Sigmoid colon (tissue), 7 donors: Measurements from ENCODE around the gene DGCR2. TPM values are rescaled to one million over a fixed set of nuclear protein-coding genes. Genes with fewer than 3 reads are reported as not detected.
"Not testable (repeated sequence)": the region's sequence is repeated elsewhere in the genome, so short reads cannot be mapped to it uniquely, and the experiment has no call there.

ENCODE experiments used
- DNase-seq: peaks from one replicate; pipeline ENCODE4 v3.0.0-alpha.2; 2019
- H3K27ac ChIP-seq, 4 donors: fragments of 200-600 bp; sonication (generic); one replicate each; pipeline ENCODE4 v1.5.1; 2016 to 2019; ENCODE audit warnings: mild to moderate bottlenecking in 1 of 4
- H3K27me3 ChIP-seq, 3 donors: fragments of 200-600 bp; sonication (generic); one replicate each; pipeline ENCODE4 v1.5.1; 2019; ENCODE audit warnings: mild to moderate bottlenecking in 1 of 3
- H3K36me3 ChIP-seq, 4 donors: fragments of 200-600 bp; sonication (generic); one replicate each; pipeline ENCODE4 v1.5.1; 2016 to 2019
- H3K4me1 ChIP-seq, 4 donors: fragments of 200-600 bp; sonication (generic); one replicate each; pipeline ENCODE4 v1.5.1; 2017 to 2019
- H3K4me3 ChIP-seq, 4 donors: fragments of 200-600 bp; sonication (generic); one replicate each; pipeline ENCODE4 v1.5.1; 2017 to 2019; ENCODE audit warnings: mild to moderate bottlenecking in 2 of 4, moderate library complexity in 1 of 4
- H3K9me3 ChIP-seq, 4 donors: fragments of 200-600 bp in 3 of 4; sonication (generic) in 3 of 4; one replicate each; pipeline versions ENCODE4 v1.5.1 to v1.6.1; 2013 to 2019
- EP300 ChIP-seq, 4 donors: sonication (generic); formaldehyde crosslinking; IDR thresholded peaks; one replicate each; pipeline ENCODE4 v1.6.1; 2017; ENCODE audit warnings: antibody characterized with exemption in 4 of 4
- POLR2A ChIP-seq, 2 donors: fragments of 450-650 bp; IDR thresholded peaks; one replicate each; pipeline ENCODE4 v1.6.1; 2016; ENCODE audit warnings: antibody characterized with exemption in 2 of 2, mild to moderate bottlenecking in 2 of 2, moderate library complexity in 2 of 2
- POLR2AphosphoS5 ChIP-seq, 4 donors: sonication (generic); formaldehyde crosslinking; IDR thresholded peaks; one replicate each; pipeline ENCODE4 v1.6.1; 2017; ENCODE audit warnings: antibody characterized with exemption in 4 of 4
- WGBS, 2 donors: extraction: QIAGEN DNeasy Blood & Tissue Kit; methylation state at CpG; one replicate each; pipeline ENCODE4 v1.1.7; 2013; 5-methylcytosine and 5-hydroxymethylcytosine counted together
- intact Hi-C: fragments of 100-400 bp; cut with DNase I; formaldehyde crosslinking; loops from one replicate; pipeline ENCODE4 v1.15.1; 2023
- polyA plus RNA-seq, 3 donors: library from polyadenylated mRNA; stranded (reverse); fragments of 200-250 nt; gene quantifications; one replicate each; pipeline ENCODE4 v1.2.3, GENCODE V29; 2013
- total RNA-seq, 4 donors: library from RNA; depleted of rRNA; stranded (reverse); fragments of >200 nt; gene quantifications; one replicate each; pipeline ENCODE4 v1.1.0, GENCODE V29; 2016
- TF ChIP-seq, protein P1 (sequence below), 4 experiments: fragments of 450-650 bp in 3 of 4; fragments of 200-600 bp in 1 of 4; IDR thresholded peaks; one replicate each; pipeline ENCODE4 v1.5.1; 2016 to 2019; ENCODE audit warnings: antibody characterized with exemption in 4 of 4, mild to moderate bottlenecking in 3 of 4, moderate library complexity in 2 of 4
- donor health status: healthy with polysubstance abuse.
- donor health status: Bipolar disorder and iron deficiency.
- donor health status: healthy.

The DGCR2 gene
- total and polyA plus RNA-seq, 7 donors, result 7.2 to 68.7 (median 31.5) TPM

- Histone ChIP-seq H3K27me3 (peaks cover 0 to 17% (median 0%) of the 10 kb centered on the region in 3 donors), H3K9me3 (no peaks in the 10 kb centered on the region), H3K4me1 (no peaks in the 10 kb centered on the region), H3K36me3 (no peaks in the 10 kb centered on the region), H3K27ac (no peak overlapping the region), H3K4me3 (no peak overlapping the region)
- intact Hi-C loops, result no loop called here
- TF ChIP-seq POLR2A (IDR thresholded peaks at IDR 0.05) (no peak), POLR2AphosphoS5 (IDR thresholded peaks at IDR 0.05) (no peak), EP300 (IDR thresholded peaks at IDR 0.05) (no peak)
- TF ChIP-seq, protein P1, sequence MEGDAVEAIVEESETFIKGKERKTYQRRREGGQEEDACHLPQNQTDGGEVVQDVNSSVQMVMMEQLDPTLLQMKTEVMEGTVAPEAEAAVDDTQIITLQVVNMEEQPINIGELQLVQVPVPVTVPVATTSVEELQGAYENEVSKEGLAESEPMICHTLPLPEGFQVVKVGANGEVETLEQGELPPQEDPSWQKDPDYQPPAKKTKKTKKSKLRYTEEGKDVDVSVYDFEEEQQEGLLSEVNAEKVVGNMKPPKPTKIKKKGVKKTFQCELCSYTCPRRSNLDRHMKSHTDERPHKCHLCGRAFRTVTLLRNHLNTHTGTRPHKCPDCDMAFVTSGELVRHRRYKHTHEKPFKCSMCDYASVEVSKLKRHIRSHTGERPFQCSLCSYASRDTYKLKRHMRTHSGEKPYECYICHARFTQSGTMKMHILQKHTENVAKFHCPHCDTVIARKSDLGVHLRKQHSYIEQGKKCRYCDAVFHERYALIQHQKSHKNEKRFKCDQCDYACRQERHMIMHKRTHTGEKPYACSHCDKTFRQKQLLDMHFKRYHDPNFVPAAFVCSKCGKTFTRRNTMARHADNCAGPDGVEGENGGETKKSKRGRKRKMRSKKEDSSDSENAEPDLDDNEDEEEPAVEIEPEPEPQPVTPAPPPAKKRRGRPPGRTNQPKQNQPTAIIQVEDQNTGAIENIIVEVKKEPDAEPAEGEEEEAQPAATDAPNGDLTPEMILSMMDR (IDR thresholded peaks at IDR 0.05), result no peak
- 81 to 87% methylated on average over 15 of the region's 15 CpGs for WGBS, 2 donors
- no peak for DNase-seq
These were observed 106.0 kb downstream of the DGCR2 start for GRCh38 chr22:19016081-19016766.

GRCh38 chr22:19014886-19015285 is 107.3 kb downstream of the DGCR2 start:
- WGBS, 2 donors, result 71 to 80% methylated on average over 4 of the region's 4 CpGs
- Histone ChIP-seq H3K9me3 (no peaks in the 10 kb centered on the region), H3K4me1 (no peaks in the 10 kb centered on the region), H3K27ac (no peak overlapping the region), H3K36me3 (no peaks in the 10 kb centered on the region), H3K4me3 (no peak overlapping the region), H3K27me3 (peaks cover 0 to 17% (median 0%) of the 10 kb centered on the region in 3 donors)
- TF ChIP-seq EP300 (IDR thresholded peaks at IDR 0.05), result no peak
- no peak for TF ChIP-seq POLR2A (IDR thresholded peaks at IDR 0.05)
- TF ChIP-seq, protein P1 (IDR thresholded peaks at IDR 0.05), result no peak
- TF ChIP-seq POLR2AphosphoS5 (IDR thresholded peaks at IDR 0.05), result no peak
- intact Hi-C loops, result no loop called here
- DNase-seq, result no peak

DNA sequence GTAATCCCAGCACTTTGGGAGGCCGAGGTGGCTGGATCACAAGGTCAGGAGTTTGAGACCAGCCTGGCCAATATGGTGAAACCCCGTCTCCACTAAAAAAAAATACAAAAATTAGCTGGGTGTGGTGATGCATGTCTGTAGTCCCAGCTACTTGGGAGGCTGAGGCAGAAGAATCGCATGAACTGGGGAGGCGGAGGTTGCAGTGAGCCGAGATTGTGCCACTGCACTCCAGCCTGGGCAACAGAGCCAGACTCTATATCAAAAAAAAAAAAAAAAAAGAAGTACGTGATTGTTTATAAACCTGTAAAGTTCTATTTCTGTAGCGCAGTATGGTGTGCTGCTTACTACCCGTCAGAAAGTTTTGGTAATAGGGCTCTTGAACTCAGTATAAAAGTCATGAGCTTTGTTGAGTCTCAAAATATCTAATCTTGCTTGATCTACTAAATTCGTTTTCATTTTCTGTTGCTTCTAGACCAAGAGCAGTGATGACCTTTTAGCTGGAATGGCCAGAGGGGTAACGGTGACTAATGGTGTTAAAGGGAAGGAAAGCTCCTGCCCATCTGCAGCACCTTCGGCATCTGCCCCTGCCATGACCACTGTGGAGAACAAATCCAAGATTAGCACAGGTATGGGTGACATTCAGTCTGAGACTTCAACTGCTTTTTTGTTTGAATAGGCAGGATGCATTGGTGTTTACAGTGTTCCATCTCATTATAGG is 108.2 kb downstream of the DGCR2 start:
- H3K9me3 ChIP-seq, H3K27ac ChIP-seq, DNase-seq, H3K4me1 ChIP-seq, H3K4me3 ChIP-seq, H3K36me3 ChIP-seq, intact Hi-C loops: not testable (repeated sequence)
- 81 to 91% methylated on average over 11 of the region's 11 CpGs for WGBS, 2 donors
- peaks cover 0 to 11% (median 0%) of the 10 kb centered on the region in 3 donors for H3K27me3 ChIP-seq

GRCh38 chr22:19013411-19013810 is 108.8 kb downstream of the DGCR2 start:
- 90 to 97% methylated on average over 7 of the region's 7 CpGs for WGBS, 2 donors
- H3K4me1 ChIP-seq, H3K36me3 ChIP-seq, DNase-seq, intact Hi-C loops, H3K9me3 ChIP-seq, H3K27ac ChIP-seq, H3K4me3 ChIP-seq: not testable (repeated sequence)
- peaks cover 0 to 11% (median 0%) of the 10 kb centered on the region in 3 donors for H3K27me3 ChIP-seq

DNA sequence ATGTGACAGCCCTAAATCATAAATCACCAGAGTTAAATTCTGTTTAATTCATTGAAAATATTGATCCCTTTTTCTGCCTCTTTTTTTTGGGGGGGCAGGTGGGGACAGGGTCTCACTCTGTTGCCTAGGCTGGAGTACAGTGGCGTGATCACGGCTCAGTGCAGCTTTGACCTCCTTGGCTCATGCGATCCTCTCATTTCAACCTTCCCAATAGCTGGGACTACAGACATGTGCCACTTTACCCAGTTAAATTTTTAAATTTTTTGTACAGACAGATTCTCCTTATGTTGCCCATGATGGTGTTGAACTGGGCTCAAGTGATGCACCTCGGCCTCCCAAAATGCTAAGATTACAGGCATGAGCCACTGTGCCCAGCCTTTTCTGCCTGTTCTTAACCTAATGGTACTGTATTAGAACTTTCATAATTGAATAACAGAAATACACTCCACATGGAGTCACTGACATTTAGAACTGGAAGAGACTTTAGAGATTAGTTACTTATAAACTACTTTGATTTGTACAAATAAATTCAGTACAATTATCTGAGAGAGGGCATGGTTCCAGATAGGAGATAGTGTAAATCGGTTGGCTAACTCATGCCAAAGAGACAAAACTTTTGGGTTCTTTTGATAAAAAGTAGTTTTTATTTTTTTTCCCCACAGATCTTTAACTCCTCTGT is 109.8 kb downstream of the DGCR2 start:
- intact Hi-C loops, result no loop called here
- H3K4me1 ChIP-seq, result no peaks in the 10 kb centered on the region
- H3K27ac ChIP-seq, result no peak overlapping the region
- peaks cover 0 to 2% (median 0%) of the 10 kb centered on the region in 3 donors for H3K27me3 ChIP-seq
- no peak for TF ChIP-seq EP300 (IDR thresholded peaks at IDR 0.05)
- TF ChIP-seq, protein P1 (IDR thresholded peaks at IDR 0.05), result no peak
- TF ChIP-seq POLR2A (IDR thresholded peaks at IDR 0.05), result no peak
- no peak for TF ChIP-seq POLR2AphosphoS5 (IDR thresholded peaks at IDR 0.05)
- H3K36me3 ChIP-seq, result no peaks in the 10 kb centered on the region
- no peaks in the 10 kb centered on the region for H3K9me3 ChIP-seq
- WGBS, 2 donors, result 70 to 82% methylated on average over 5 of the region's 5 CpGs
- H3K4me3 ChIP-seq, result no peak overlapping the region
- DNase-seq, result no peak

DNA sequence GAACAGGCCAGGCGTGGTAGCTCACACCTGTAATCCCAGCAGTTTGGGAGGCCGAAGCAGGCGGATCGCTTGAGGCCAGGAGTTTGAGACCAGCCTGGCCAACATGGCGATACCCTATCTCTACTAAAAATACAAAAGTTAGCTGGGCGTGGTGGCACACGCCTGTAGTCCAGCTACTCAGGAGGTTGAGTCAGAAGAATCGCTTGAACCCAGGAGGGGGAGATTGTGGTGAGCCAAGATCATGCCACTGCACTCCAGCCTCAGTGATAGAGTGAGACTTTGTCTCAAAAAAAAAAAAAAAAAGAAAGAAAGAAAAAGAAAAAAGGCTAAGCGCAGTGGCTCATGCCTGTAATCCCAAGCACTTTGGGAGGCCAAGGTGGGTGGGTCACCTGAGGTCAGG is 110.6 kb downstream of the DGCR2 start:
- 92 to 94% methylated on average over 9 of the region's 9 CpGs for WGBS, 2 donors
- H3K27ac ChIP-seq, H3K9me3 ChIP-seq, H3K27me3 ChIP-seq, H3K36me3 ChIP-seq, H3K4me1 ChIP-seq, intact Hi-C loops, DNase-seq, H3K4me3 ChIP-seq: not testable (repeated sequence)
